TTC549 (cell line): ENCODE data around the gene HERPUD2.
"Not testable (repeated sequence)": the region's sequence is repeated elsewhere in the genome, so short reads cannot be mapped to it uniquely, and the experiment has no call there.

ENCODE experiments used
- FAIRE-seq: peaks from 2 replicates; lab custom pipeline; 2012; peaks lifted over from hg19 to GRCh38; lab: Jason Lieb, UNC

HERPUD2 gene

GRCh38 chr7:35604595-35604994 lies 90.3 kb downstream of the HERPUD2 start:
- FAIRE-seq: no peak

GRCh38 chr7:35599645-35600044 lies 95.3 kb downstream of the HERPUD2 start:
- no peak for FAIRE-seq

DNA sequence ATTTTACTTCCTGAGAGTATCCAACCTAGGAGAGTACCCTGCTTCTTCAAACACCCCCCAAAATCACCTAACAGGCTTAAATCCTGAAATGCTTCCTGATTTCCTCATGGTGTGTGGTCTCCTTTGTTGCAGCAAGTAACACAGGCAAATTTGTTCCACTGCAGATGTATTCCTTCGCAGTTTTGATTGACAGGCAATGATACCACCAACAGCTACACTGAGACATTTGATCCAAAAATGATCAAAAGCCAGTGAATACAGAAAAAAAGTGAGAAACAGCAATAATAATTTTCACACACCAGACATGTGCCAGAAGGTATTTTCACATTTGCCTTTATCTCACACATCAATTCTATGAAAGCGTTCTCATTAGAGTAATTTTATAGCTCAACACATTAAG lies 95.9 kb downstream of the HERPUD2 start:
- FAIRE-seq: no peak

DNA sequence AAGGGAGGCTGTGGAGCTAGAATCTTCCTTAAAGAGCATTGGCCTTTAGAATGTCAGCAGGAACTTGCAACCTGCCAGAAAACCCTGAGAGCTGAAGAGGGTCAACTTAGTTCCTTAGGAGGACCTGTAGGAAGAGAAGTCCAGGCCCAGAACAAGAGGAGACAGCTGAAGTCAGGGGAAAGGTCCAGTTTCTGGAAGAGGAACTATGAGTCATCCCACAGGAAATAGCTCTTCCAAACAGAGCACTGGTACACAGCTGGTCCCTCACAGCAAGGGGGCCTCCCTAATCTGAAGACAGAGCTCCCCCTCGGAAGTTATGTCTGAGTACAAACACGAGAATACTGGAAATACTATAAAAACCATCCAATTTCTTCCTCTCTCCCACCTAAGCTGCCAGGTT lies 98.9 kb downstream of the HERPUD2 start:
- FAIRE-seq: no peak

- no peak for FAIRE-seq
Measured at GRCh38 chr7:35593899-35594298, 101.0 kb downstream of the HERPUD2 start.

DNA sequence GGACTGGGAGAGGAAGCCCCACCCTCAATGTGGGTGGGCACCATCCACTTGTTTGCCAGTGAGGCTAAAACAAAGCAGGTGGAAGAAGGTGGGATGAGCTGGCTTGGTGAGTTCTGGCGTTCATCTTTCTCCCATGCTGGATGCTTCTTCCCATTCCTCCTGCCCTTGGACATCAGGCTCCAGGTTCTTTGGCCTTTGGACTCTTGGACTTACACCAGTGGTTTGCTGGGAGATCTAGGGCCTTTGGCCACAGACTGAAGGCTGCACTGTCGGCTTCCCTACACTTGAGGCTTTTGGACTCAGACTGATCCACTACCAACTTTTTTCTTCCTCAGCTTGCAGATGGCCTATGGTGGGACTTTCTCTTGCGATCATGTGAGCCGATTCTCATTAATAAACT lies 106.3 kb downstream of the HERPUD2 start:
- no peak for FAIRE-seq

DNA sequence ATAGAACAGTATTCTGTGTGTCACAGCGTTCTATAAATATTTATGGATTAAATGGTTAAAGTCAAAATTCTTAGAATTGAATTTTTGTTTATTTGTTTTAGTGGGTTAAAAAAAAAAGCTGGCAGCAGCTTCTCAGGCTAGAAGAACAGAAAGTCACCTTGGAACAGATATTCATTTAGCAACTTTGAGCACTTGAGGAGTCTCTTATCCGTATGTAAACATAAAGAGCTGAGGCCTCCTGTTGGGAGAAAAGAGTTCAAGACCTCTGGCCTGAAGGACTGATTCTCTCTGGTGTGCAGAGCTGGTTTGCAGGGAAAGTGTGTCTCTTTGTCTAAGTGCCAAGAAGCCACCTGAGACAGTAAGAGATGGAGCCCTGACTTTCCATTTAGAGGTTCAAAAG lies 109.9 kb downstream of the HERPUD2 start:
- FAIRE-seq: no peak

DNA sequence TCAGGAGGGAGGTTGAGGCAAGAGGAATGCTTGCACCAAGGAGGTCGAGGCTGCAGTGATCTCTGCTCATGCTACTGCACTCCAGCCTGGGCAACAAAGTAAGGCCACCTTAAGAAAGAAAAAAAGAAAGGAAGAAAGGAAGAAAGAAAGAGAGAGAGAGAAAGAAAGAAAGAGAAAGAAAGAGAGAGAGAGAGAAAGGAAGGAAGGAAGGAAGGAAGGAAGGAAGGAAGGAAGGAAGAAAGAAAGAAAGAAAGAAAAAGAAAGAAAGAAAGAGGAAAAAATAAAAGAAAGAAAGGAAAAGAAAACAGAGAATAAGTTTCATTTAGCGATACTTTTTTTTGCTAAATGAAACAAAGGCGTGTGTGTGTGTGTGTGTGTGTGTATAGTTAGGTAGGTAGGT lies 110.4 kb downstream of the HERPUD2 start:
- FAIRE-seq: not testable (repeated sequence)
